Activated CD4-positive, alpha-beta T cell treated with anti-CD3 and anti-CD28 coated beads, Interleukin-2, amount 10 ng/mL, durations not matched to agents 7 days and 5 days (primary cell): ENCODE data around the gene MLXIP. TPM values are rescaled to one million over a fixed set of nuclear protein-coding genes. Genes with fewer than 3 reads are reported as not detected.

ENCODE experiments used
- total RNA-seq, 2 experiments: library from RNA; stranded (reverse); gene quantifications; one replicate each; pipeline ENCODE4 v1.2.3, GENCODE V29; 2021

MLXIP gene
- total RNA-seq, 2 experiments from 2014 or later = 45.7 to 46.8 TPM

Other genes with a start within 250 kb of the MLXIP start
- gene HPD, start 219.9 kb upstream of the MLXIP start, total RNA-seq = not detected
- gene PSMD9, start 190.0 kb upstream of the MLXIP start, total RNA-seq = 10 to 100 TPM; 60.0 to 62.0 TPM
- under 1 TPM; 0.30 to 0.52 TPM for gene CFAP251, start 160.2 kb upstream of the MLXIP start, total RNA-seq
- 1 to 10 TPM; 8.5 to 8.7 TPM for gene BCL7A, start 56.9 kb upstream of the MLXIP start, total RNA-seq
- gene IL31, start 95.5 kb downstream of the MLXIP start, total RNA-seq = not detected
- gene LRRC43, start 104.4 kb downstream of the MLXIP start, total RNA-seq = not detected
- gene B3GNT4, start 125.0 kb downstream of the MLXIP start, total RNA-seq = under 1 TPM; 0.50 to 0.71 TPM
- 10 to 100 TPM; 36.1 to 37.7 TPM for gene DIABLO, start 147.3 kb downstream of the MLXIP start, total RNA-seq
- 10 to 100 TPM; 29.7 to 33.1 TPM for gene VPS33A, start 187.7 kb downstream of the MLXIP start, total RNA-seq